Measurements from ENCODE around the gene STAG1. TPM values are rescaled to one million over a fixed set of nuclear protein-coding genes. Genes with fewer than 3 reads are reported as not detected.
"Not testable (repeated sequence)": the region's sequence is repeated elsewhere in the genome, so short reads cannot be mapped to it uniquely, and the experiment has no call there.

Gene STAG1
- total RNA-seq, 2 experiments from 2014 or later, result 41.2 to 44.8 TPM

GRCh38 chr3:136753326-136753939 is 1.3 kb upstream of the STAG1 start:
- peaks cover 37% of the 10 kb centered on the region for H3K4me1 Mint-ChIP-seq
- H3K36me3 Mint-ChIP-seq, result peaks cover 2% of the 10 kb centered on the region
- peak overlapping the region; percentile 91 for H3K27ac Mint-ChIP-seq
- DNase-seq (no peak), ATAC-seq (no peak)
- no peaks in the 10 kb centered on the region for H3K9me3 Mint-ChIP-seq (ENCODE audit: low read depth)
- H3K4me3 Mint-ChIP-seq, result peak overlapping the region; percentile 80
- CTCF ChIA-PET, result interaction anchor here (0.9 to 9.5 kb wide), 28 partner anchors 13 to 682 kb away, joined by 3 to 171 read pairs (median 7); partner anchors contain the start of genes MSL2 and NCK1
- H3K27me3 Mint-ChIP-seq, result no peaks in the 10 kb centered on the region

GRCh38 chr3:136752422-136753325 is 496 bp upstream of the STAG1 start:
- Mint-ChIP-seq H3K27me3 (no peaks in the 10 kb centered on the region), H3K4me3 (peak overlapping the region; percentile 80)

GRCh38 chr3:136751316-136752171 is 634 bp downstream of the STAG1 start:
- Mint-ChIP-seq H3K36me3 (peaks cover 2% of the 10 kb centered on the region), H3K27me3 (no peaks in the 10 kb centered on the region), H3K9me3 (ENCODE audit: low read depth) (no peaks in the 10 kb centered on the region), H3K27ac (peak overlapping the region; percentile 95), H3K4me1 (peaks cover 41% of the 10 kb centered on the region), H3K4me3 (peak overlapping the region; percentile 85)
- CTCF ChIA-PET, result interaction anchor here (0.6 to 9.5 kb wide), 42 partner anchors 10 to 684 kb away, joined by 3 to 171 read pairs (median 6); partner anchors contain the start of genes MSL2 and NCK1
- DNase-seq (peak; percentile 77), ATAC-seq (peak; percentile 25)

More at GRCh38 chr3:136752422-136753325, 496 bp upstream of the STAG1 start:
- CTCF ChIA-PET, result interaction anchor here (0.6 to 9.5 kb wide), 74 partner anchors 11 to 685 kb away, joined by 3 to 171 read pairs (median 4); partner anchors contain the start of genes MSL2 and NCK1
- H3K36me3 Mint-ChIP-seq, result peaks cover 2% of the 10 kb centered on the region
- H3K27ac Mint-ChIP-seq, result peak overlapping the region; percentile 95
- peaks cover 35% of the 10 kb centered on the region for H3K4me1 Mint-ChIP-seq
- ATAC-seq, result peak; percentile 88
- DNase-seq, result peak; percentile 99
- H3K9me3 Mint-ChIP-seq (ENCODE audit: low read depth), result no peaks in the 10 kb centered on the region

- H3K27ac Mint-ChIP-seq, result peak overlapping the region; percentile 93
- H3K4me1 Mint-ChIP-seq, result peaks cover 47% of the 10 kb centered on the region
- peak overlapping the region; percentile 85 for H3K4me3 Mint-ChIP-seq
- DNase-seq (no peak), ATAC-seq (no peak)
- peaks cover 2% of the 10 kb centered on the region for H3K36me3 Mint-ChIP-seq
- CTCF ChIA-PET, result interaction anchor here (2.3 to 2.9 kb wide), 4 partner anchors 111 to 675 kb away, joined by 23 to 55 read pairs (median 38); partner anchors contain the start of genes MSL2 and NCK1
- no peaks in the 10 kb centered on the region for H3K27me3 Mint-ChIP-seq
- H3K9me3 Mint-ChIP-seq (ENCODE audit: low read depth), result no peaks in the 10 kb centered on the region
These were observed 1.3 kb downstream of the STAG1 start for GRCh38 chr3:136750897-136751315.

- DNase-seq (peak; percentile 47), ATAC-seq (no peak)
- H3K27ac Mint-ChIP-seq, result peak overlapping the region; percentile 93
- H3K27me3 Mint-ChIP-seq, result no peaks in the 10 kb centered on the region
- peaks cover 53% of the 10 kb centered on the region for H3K4me1 Mint-ChIP-seq
- H3K9me3 Mint-ChIP-seq (ENCODE audit: low read depth), result no peaks in the 10 kb centered on the region
- H3K4me3 Mint-ChIP-seq, result peak overlapping the region; percentile 85
- CTCF ChIA-PET, result interaction anchor here (0.6 to 2.4 kb wide), 6 partner anchors 112 to 359 kb away, joined by 3 to 7 read pairs (median 4); partner anchors contain the start of gene NCK1
- peaks cover 2% of the 10 kb centered on the region for H3K36me3 Mint-ChIP-seq
These were observed 1.8 kb downstream of the STAG1 start for GRCh38 chr3:136750209-136750896.

- not testable (repeated sequence) for DNase-seq, H3K36me3 Mint-ChIP-seq
- H3K4me1 Mint-ChIP-seq, result peaks cover 50% of the 10 kb centered on the region
These were observed 2.6 kb downstream of the STAG1 start for GRCh38 chr3:136749602-136750001.

GRCh38 chr3:136749091-136749490 is 3.1 kb downstream of the STAG1 start:
- peak overlapping the region; percentile 85 for H3K4me3 Mint-ChIP-seq
- peaks cover 49% of the 10 kb centered on the region for H3K4me1 Mint-ChIP-seq
- no peaks in the 10 kb centered on the region for H3K9me3 Mint-ChIP-seq (ENCODE audit: low read depth)
- peak overlapping the region; percentile 93 for H3K27ac Mint-ChIP-seq
- no peaks in the 10 kb centered on the region for H3K27me3 Mint-ChIP-seq
- CTCF ChIA-PET, result interaction anchor here (0.5 to 2.4 kb wide), 7 partner anchors 113 to 554 kb away, joined by 3 to 7 read pairs (median 3); partner anchors contain the start of gene NCK1
- DNase-seq, result no peak
- H3K36me3 Mint-ChIP-seq, result peaks cover 11% of the 10 kb centered on the region
- ATAC-seq, result no peak

More at GRCh38 chr3:136749602-136750001, 2.6 kb downstream of the STAG1 start:
- H3K27me3 Mint-ChIP-seq; H3K9me3 Mint-ChIP-seq (ENCODE audit: low read depth); ATAC-seq: not testable (repeated sequence)
- CTCF ChIA-PET, result interaction anchor here (0.6 to 2.4 kb wide), 7 partner anchors 112 to 555 kb away, joined by 3 to 7 read pairs (median 4); partner anchors contain the start of gene NCK1
- H3K27ac Mint-ChIP-seq, result peak overlapping the region; percentile 93
- peak overlapping the region; percentile 85 for H3K4me3 Mint-ChIP-seq

GRCh38 chr3:136745916-136746315 is 6.3 kb downstream of the STAG1 start:
- peaks cover 41% of the 10 kb centered on the region for H3K4me1 Mint-ChIP-seq
- H3K27me3 Mint-ChIP-seq, result no peaks in the 10 kb centered on the region
- DNase-seq (no peak), ATAC-seq (no peak)
- peaks cover 24% of the 10 kb centered on the region for H3K36me3 Mint-ChIP-seq
- no peak overlapping the region for H3K27ac Mint-ChIP-seq
- H3K9me3 Mint-ChIP-seq (ENCODE audit: low read depth), result no peaks in the 10 kb centered on the region
- H3K4me3 Mint-ChIP-seq, result no peak overlapping the region
- CTCF ChIA-PET, result interaction anchor here (1.2 to 1.5 kb wide), 3 partner anchors 268 to 355 kb away, joined by 3 to 4 read pairs (median 3); no protein-coding TSS in a partner anchor

GRCh38 chr3:136741063-136741462 is 11.1 kb downstream of the STAG1 start:
- Mint-ChIP-seq H3K27me3 (no peaks in the 10 kb centered on the region), H3K4me1 (peaks cover 21% of the 10 kb centered on the region), H3K9me3 (ENCODE audit: low read depth) (no peaks in the 10 kb centered on the region), H3K4me3 (no peak overlapping the region), H3K27ac (no peak overlapping the region), H3K36me3 (peaks cover 36% of the 10 kb centered on the region)
- no peak for DNase-seq
- CTCF ChIA-PET, result interaction anchor here (1.2 to 1.7 kb wide), 2 partner anchors 12 to 662 kb away, joined by 3 to 4 read pairs; no protein-coding TSS in a partner anchor
- no peak for ATAC-seq

GRCh38 chr3:136740351-136740958 is 11.7 kb downstream of the STAG1 start:
- no peak overlapping the region for H3K4me3 Mint-ChIP-seq
- H3K9me3 Mint-ChIP-seq (ENCODE audit: low read depth), result no peaks in the 10 kb centered on the region
- H3K27me3 Mint-ChIP-seq, result no peaks in the 10 kb centered on the region
- ATAC-seq, result no peak
- CTCF ChIA-PET, result interaction anchor here (2.2 kb wide), 1 partner anchor 274 kb away, joined by 4 read pairs; no protein-coding TSS in a partner anchor
- H3K4me1 Mint-ChIP-seq, result peaks cover 14% of the 10 kb centered on the region
- no peak for DNase-seq
- peaks cover 36% of the 10 kb centered on the region for H3K36me3 Mint-ChIP-seq
- H3K27ac Mint-ChIP-seq, result no peak overlapping the region

- DNase-seq; H3K27ac Mint-ChIP-seq; H3K27me3 Mint-ChIP-seq; H3K9me3 Mint-ChIP-seq (ENCODE audit: low read depth); H3K4me3 Mint-ChIP-seq; CTCF ChIA-PET; ATAC-seq: not testable (repeated sequence)
- H3K36me3 Mint-ChIP-seq, result peaks cover 16% of the 10 kb centered on the region
- peaks cover 23% of the 10 kb centered on the region for H3K4me1 Mint-ChIP-seq
These were observed 15.2 kb downstream of the STAG1 start for GRCh38 chr3:136736950-136737349.
